Astrocyte of the cerebellum (primary cell): ENCODE data around the gene YIF1B.

Experiments used
- DNase-seq: peaks from one replicate; pipeline ENCODE4 v3.0.0-alpha.2; 2011; ENCODE audit warnings: low read depth
- H3K4me3 ChIP-seq: 2 replicates; pipeline ENCODE4 v1.5.1; 2011; ENCODE audit warnings: mild to moderate bottlenecking, low read depth, low read length, moderate library complexity
- CTCF ChIP-seq: IDR thresholded peaks from 2 replicates; pipeline ENCODE4 v1.5.1; 2012; ENCODE audit warnings: low read length, low read depth, moderate library complexity, mild to moderate bottlenecking; ENCODE audit errors: missing control alignments
- in situ Hi-C: cut with HindIII; loops from 2 replicates; pipeline ENCODE4 v1.10.0; 2017; ENCODE audit warnings: low sequenced_read_pairs

YIF1B gene

GRCh38 chr19:38309615-38310278, 6.0 kb downstream of the YIF1B start:
- in situ Hi-C loops, result no loop called here
- H3K4me3 ChIP-seq, result no peak overlapping the region
- no peak for TF ChIP-seq CTCF
- DNase-seq, result no peak

GRCh38 chr19:38308926-38309614, 6.7 kb downstream of the YIF1B start:
- no peak overlapping the region for H3K4me3 ChIP-seq
- in situ Hi-C loops, result no loop called here
- DNase-seq, result no peak
- no peak for TF ChIP-seq CTCF

- DNase-seq, result no peak
- in situ Hi-C loops, result no loop called here
- no peak overlapping the region for H3K4me3 ChIP-seq
- no peak for TF ChIP-seq CTCF
Measured at GRCh38 chr19:38308006-38308766, 7.6 kb downstream of the YIF1B start.

GRCh38 chr19:38307597-38307996, 8.2 kb downstream of the YIF1B start:
- TF ChIP-seq CTCF, result no peak
- no peak overlapping the region for H3K4me3 ChIP-seq
- no peak for DNase-seq
- in situ Hi-C loops, result no loop called here

- H3K4me3 ChIP-seq, result no peak overlapping the region
- in situ Hi-C loops, result no loop called here
- no peak for DNase-seq
- TF ChIP-seq CTCF, result no peak
Measured at GRCh38 chr19:38307076-38307475, 8.7 kb downstream of the YIF1B start.

GRCh38 chr19:38306236-38306635, 9.5 kb downstream of the YIF1B start:
- in situ Hi-C loops, result no loop called here
- H3K4me3 ChIP-seq, result no peak overlapping the region
- DNase-seq, result no peak
- TF ChIP-seq CTCF, result no peak
